Measurements from ENCODE around the gene ARID5B.

The ARID5B gene

DNA sequence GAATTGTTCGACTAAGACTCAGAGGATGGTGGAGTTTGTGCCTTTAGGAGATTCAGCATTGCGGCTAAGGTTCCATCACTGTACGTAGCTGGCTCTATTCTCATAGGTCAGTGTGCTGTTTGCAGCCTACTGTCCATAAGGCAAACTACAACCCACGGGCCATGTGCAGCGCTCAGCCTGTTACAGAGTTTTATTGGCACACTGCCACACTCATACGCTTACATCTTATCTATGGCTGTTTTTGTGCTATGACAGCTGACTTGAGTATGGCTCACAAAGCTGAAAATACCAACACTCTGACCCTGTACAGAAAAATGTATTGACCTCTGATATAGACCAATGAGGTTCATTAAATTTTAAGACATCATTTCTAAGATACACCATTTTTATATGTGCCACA, 114.5 kb downstream of the ARID5B start:
- Histone ChIP-seq H3K36me3 (no peaks in the 10 kb centered on the region), H3K4me1 (peaks cover 0 to 53% (median 38%) of the 10 kb centered on the region in 4 donors), H3K9me3 (no peaks in the 10 kb centered on the region), H3K27me3 (no peaks in the 10 kb centered on the region), H3K27ac (peak overlapping the region; percentile 26 to 80), H3K4me3 (no peak overlapping the region)
- intact Hi-C loops (cut with DNase I; ENCODE audit: low total_unique reads), result no loop called here
- TF ChIP-seq, protein P1, sequence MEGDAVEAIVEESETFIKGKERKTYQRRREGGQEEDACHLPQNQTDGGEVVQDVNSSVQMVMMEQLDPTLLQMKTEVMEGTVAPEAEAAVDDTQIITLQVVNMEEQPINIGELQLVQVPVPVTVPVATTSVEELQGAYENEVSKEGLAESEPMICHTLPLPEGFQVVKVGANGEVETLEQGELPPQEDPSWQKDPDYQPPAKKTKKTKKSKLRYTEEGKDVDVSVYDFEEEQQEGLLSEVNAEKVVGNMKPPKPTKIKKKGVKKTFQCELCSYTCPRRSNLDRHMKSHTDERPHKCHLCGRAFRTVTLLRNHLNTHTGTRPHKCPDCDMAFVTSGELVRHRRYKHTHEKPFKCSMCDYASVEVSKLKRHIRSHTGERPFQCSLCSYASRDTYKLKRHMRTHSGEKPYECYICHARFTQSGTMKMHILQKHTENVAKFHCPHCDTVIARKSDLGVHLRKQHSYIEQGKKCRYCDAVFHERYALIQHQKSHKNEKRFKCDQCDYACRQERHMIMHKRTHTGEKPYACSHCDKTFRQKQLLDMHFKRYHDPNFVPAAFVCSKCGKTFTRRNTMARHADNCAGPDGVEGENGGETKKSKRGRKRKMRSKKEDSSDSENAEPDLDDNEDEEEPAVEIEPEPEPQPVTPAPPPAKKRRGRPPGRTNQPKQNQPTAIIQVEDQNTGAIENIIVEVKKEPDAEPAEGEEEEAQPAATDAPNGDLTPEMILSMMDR (IDR thresholded peaks at IDR 0.05), result no peak
- DNase-seq, result no peak

DNA sequence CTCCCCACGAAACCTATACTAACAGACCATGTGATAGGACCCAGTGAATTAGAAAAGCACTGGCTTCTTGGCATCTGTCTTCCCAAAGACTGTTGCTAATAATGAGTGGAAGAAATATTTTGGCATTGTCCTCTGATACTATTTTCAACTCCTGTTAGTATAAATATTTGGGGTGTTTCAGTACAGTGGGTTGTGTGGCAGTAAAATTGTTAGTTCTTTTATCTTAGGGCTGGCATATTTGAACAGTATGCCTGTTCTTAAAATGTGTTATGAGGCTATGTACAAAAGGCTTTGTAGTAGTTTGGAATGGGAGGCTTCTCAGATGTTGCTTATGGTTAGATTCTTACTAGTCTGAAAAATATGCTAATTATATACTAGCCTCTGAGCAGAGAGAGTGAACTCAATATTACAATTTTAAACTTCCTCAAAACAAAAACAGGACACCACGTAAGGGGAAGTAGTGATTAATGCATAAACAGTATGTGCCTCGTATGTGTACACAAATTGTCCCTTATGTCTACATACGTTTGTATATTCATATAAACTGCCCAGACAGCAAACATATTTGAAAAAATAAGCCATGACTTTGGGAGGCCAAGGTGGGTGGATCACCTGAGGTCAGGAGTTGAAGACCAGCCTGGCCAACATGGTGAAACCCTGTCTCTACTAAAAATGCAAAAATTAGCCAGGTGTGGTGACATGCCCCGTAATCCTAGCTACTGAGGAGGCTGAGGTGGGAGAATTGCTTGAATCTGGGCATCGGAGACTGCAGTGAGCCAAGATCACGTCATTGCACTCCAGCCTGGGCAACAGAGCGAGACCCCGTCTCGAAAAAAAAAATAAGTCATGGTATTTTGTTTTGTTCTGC, 115.4 kb downstream of the ARID5B start:
- H3K4me3 ChIP-seq, result no peak overlapping the region
- TF ChIP-seq, protein P1 (IDR thresholded peaks at IDR 0.05), result no peak
- no peaks in the 10 kb centered on the region for H3K9me3 ChIP-seq
- intact Hi-C loops (cut with DNase I; ENCODE audit: low total_unique reads), result no loop called here
- H3K4me1 ChIP-seq, result peaks cover 0 to 61% (median 40%) of the 10 kb centered on the region in 4 donors
- no peaks in the 10 kb centered on the region for H3K27me3 ChIP-seq
- H3K27ac ChIP-seq, result peak overlapping the region; percentile 26 to 80
- no peaks in the 10 kb centered on the region for H3K36me3 ChIP-seq
- no peak for DNase-seq

DNA sequence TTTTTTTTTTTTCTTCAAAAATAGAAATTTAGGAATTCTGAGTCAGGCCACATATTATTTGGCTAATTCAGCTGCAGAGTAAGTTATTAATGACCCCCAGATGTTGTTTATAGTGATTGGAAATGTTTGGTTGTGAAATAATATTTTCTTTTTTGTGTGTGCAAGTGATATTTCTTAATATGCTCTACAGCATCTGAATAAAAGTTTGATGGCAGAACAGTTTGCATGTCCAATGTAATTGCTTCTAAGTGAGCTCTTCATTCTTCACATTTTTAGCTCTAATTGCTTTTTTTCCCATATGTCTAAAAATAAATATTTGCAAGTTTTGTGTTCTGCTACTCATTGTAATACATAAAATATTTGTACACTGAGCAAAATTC, 116.0 kb downstream of the ARID5B start:
- Histone ChIP-seq H3K4me3 (no peak overlapping the region), H3K9me3 (no peaks in the 10 kb centered on the region), H3K27ac (peak overlapping the region; percentile 26 to 80), H3K4me1 (peaks cover 0 to 68% (median 40%) of the 10 kb centered on the region in 4 donors), H3K36me3 (no peaks in the 10 kb centered on the region), H3K27me3 (no peaks in the 10 kb centered on the region)
- TF ChIP-seq, protein P1 (IDR thresholded peaks at IDR 0.05), result no peak
- DNase-seq, result no peak
- intact Hi-C loops (cut with DNase I; ENCODE audit: low total_unique reads), result no loop called here

GRCh38 chr10:62018131-62018911, 116.8 kb downstream of the ARID5B start:
- Histone ChIP-seq H3K27ac (peak overlapping the region; percentile 78 to 80), H3K27me3 (no peaks in the 10 kb centered on the region), H3K4me3 (no peak overlapping the region), H3K36me3 (no peaks in the 10 kb centered on the region), H3K9me3 (peaks cover 0 to 2% (median 0%) of the 10 kb centered on the region in 3 donors), H3K4me1 (peaks cover 0 to 72% (median 40%) of the 10 kb centered on the region in 4 donors)
- intact Hi-C loops (cut with DNase I; ENCODE audit: low total_unique reads), result no loop called here
- no peak for DNase-seq
- TF ChIP-seq, protein P1 (IDR thresholded peaks at IDR 0.05), result no peak

GRCh38 chr10:62019013-62019684, 117.7 kb downstream of the ARID5B start:
- TF ChIP-seq, protein P1 (IDR thresholded peaks at IDR 0.05), result no peak
- Histone ChIP-seq H3K27ac (peak overlapping the region; percentile 78 to 80), H3K9me3 (peaks cover 0 to 6% (median 0%) of the 10 kb centered on the region in 3 donors), H3K36me3 (no peaks in the 10 kb centered on the region), H3K4me3 (peak overlapping the region in 1 of 2 donors; percentile 1), H3K4me1 (peaks cover 0 to 72% (median 40%) of the 10 kb centered on the region in 4 donors), H3K27me3 (no peaks in the 10 kb centered on the region)
- intact Hi-C loops (cut with DNase I; ENCODE audit: low total_unique reads), result no loop called here
- DNase-seq, result no peak

Data from tibial artery (tissue), 4 donors.